GM19463 (cell line): ENCODE data around the gene ABCC8.
A peak's percentile ranks its signal among the peaks of the same experiment; 100 is the strongest.

Source experiments
- ATAC-seq: cut with Tn5 transposase; IDR thresholded peaks from one replicate; pipeline ENCODE4 v1.9.1; 2021; ENCODE audit warnings: mild to moderate bottlenecking, moderate library complexity; ENCODE audit not compliant: unreplicated experiment

ABCC8 gene

DNA sequence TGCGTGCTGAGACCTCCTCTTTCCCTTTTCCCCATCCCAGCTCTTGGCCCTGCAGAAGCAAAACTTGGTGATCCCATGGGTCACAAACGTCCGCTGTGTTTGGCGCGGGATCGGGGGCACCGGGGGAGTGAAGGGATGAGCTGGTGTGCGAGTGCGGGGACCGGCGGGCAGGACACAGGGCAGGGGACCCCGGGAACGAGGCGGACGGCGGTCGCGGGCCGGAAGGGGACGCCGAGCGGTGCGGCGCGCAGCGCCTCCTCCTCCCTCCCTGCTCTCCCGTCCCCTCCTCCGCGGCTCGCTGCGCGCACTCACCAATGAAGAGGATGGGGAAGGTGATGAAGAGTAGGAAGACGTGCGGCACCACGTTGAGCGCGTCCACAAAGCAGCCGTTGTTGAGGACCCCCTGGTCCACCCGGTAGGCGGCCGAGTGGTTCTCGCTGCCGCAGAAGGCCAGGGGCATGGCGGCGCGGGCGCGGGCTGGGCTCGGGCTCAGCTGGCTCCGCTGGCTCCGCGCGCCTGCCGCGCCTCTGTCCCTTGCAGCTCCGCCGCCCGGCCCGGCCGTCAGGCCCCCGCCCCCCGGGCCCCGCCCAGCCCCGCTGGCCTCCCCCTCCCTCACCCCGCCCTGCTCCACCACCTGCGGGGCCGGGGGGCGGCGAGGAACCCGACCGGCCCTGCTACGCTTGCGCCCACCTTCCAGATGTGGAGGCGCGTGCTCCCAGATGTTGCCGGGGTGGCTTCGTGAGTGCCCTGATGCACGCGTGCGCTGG lies at the start of gene ABCC8:
Gene ABCC8 (minus strand): TSS at position 529 of the 767 bp plus-strand sequence. CDS start 69 bp downstream, at position 460.
- no peak for ATAC-seq

DNA sequence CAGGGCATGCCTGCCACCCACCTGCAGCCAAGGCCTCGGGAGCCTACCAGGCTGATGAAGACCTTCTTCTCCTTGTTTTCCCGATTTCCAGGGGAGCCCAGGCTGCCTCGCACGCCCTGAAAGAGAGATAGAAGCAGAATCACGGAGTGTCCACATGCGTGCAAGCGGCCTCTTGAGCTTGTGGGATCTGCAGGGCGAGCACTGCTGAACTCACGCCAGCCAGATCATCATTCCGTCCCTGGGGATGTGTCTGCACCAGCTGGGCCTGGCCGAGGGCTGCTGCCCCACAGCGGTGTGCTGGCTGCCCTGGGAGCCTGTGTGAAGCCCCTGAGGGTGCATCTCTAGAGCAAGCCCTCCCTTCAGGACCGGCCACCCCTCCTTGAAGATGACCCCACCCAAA lies 49.7 kb upstream of the ABCC8 start:
- ATAC-seq = no peak

DNA sequence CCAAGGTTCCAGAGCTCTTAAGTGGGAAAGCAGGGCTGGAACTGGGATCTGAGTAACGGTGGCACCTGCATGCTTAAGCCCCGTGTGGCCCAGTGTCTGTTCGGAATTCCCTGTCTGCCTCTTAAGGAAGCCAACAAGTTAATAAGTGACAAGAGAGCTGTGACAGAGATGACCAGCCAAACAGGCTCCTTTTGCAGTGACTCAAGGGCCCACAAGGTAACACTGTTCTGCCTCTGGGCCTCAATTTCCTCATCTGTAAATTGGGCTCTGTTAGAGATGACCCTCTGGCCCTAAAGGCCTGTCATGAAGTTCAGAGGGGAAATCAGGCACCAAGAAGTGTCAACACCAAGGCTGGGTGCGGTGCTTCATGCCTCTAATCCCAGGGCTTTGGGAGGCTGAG lies 48.9 kb upstream of the ABCC8 start:
- ATAC-seq = no peak

GRCh38 chr11:17524221-17524620 lies 47.6 kb upstream of the ABCC8 start:
- no peak for ATAC-seq

DNA sequence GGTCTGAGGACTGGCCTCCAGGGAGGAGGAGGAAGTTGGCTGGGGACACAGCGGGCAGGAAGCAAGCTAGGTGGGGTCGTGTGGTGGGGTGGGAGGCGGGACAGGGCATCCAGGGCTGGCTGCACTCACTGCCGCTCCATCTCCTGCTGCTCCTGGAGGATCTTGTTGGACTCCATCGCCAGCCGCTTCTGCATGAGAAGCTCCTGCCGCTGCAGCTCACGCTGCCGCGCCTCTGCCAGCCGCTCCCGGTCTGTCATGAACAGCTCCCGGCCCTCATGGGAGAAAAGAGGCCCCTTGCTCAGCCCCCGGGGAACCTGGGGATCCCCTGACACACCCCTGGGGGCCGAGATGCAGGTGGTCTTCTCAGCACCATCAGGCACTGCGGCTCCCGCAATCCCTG lies 46.0 kb upstream of the ABCC8 start:
- ATAC-seq = no peak

GRCh38 chr11:17521106-17521900 lies 44.7 kb upstream of the ABCC8 start:
- no peak for ATAC-seq

GRCh38 chr11:17519061-17519885 lies 42.6 kb upstream of the ABCC8 start:
- ATAC-seq = no peak

GRCh38 chr11:17518366-17518765 lies 41.7 kb upstream of the ABCC8 start:
- no peak for ATAC-seq

GRCh38 chr11:17517186-17517585 lies 40.5 kb upstream of the ABCC8 start:
- no peak for ATAC-seq

DNA sequence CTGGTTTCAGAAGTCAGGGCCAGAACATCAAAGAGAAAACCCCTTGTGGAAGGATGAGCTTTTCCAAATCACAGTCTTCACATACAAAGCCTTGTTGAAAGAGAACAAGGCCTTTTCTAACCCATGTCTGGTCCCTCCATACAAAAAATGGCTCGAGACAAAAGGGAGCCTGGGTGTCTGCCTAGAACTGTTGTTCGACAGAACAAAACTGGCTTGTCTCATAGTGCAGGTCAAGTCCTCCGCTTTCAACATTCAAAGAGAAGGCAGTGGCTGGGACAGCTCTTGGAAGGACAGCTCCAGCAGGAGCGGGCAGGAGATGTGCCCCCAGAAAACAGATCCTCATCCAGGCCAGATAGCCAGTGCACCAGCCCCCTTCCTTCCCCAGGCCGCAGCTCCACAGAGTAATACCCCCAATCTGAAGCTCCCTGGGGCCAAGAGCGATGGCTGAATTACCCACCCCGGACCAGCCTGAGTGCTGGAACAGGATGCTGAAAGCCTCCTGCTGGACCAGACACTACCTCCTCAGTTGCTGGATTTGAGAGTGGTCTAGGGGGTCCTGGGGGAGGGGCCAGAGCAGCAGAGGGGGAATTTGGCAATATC lies 40.0 kb upstream of the ABCC8 start:
- ATAC-seq = no peak

GRCh38 chr11:17515443-17516176 lies 39.0 kb upstream of the ABCC8 start:
- no peak for ATAC-seq

- no peak for ATAC-seq
Observed at GRCh38 chr11:17514476-17514875, 37.8 kb upstream of the ABCC8 start.

GRCh38 chr11:17513853-17514252 lies 37.2 kb upstream of the ABCC8 start:
- ATAC-seq = no peak

DNA sequence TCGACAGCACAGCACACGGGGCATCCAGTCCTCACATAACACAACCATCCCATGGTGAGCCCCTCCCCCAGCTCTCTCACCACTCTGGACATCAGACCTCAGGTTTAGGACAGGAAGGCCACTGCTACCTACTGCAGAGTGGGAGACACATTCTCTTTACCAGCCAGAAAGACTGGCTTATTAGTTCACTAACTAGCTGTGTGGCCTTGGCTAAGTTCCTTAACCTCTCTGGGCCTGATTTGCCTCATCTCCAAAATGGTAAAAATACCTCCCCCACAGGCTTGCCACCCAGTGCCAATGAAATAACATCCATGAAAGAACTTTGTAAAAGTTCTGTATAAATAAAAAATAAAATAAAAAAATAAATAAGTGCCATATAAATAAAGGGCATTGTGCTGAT lies 35.5 kb upstream of the ABCC8 start:
- ATAC-seq = no peak

DNA sequence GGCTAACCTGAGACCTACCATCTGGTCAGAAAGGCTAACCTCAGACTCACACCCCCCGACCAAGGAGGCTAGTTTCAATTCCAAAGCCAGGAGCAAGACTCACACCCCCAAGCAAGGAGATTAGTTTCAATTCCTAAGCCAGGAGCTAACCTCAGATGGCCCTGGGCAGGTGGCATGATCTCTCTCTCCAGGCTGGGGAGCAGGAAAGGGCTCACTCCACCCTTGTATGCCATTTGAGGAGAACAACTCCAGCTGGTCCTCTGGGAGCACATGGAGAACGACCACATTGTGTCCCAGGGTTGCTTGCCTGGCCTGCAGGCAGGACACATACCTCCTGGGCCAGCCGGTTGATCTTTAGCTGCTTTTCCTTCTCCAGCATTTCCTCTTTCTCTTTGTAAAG lies 34.9 kb upstream of the ABCC8 start:
- ATAC-seq = no peak

- ATAC-seq = no peak
Observed at GRCh38 chr11:17510507-17511206, 34.0 kb upstream of the ABCC8 start.

- ATAC-seq = no peak
Observed at GRCh38 chr11:17508791-17509190, 32.1 kb upstream of the ABCC8 start.

DNA sequence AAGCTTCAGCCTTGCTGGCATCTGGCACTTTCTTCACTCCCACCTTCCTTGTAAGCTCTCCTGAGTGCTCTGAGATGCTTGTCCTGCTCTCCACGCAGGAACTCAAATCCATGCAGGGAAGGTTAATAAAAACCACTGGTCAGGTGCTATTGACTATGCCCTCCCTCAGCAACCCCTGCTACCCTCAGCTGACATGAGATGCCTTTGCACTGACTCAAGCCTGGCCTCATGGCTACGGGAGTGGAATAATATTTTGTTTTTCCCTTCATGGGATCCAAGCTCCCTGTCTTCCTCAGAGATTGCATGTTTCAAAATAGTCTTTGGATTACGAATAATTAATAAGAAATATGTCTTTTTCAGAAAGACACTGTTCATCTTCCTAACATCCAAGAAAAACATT lies 31.7 kb upstream of the ABCC8 start:
- ATAC-seq = no peak

- ATAC-seq = no peak
Observed at GRCh38 chr11:17507773-17508172, 31.1 kb upstream of the ABCC8 start.

DNA sequence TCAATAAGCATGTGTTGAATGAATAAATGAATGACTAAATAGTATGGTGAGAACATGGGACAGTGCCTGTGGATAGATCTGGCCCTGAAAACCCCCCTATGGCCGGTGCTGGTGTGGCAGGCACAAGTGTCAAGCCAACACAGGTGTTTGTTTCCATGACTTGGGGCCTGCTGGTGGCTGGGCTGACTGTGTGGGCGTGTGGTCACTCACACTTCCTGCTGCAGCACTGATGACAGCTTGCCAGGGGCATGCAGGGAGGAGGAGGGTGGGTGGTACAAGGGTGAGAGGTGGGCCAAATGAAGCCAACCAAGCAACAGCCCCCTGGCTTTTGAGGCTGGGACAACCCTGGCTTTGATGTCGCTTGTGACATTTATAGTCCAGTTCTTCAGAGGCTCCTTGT lies 30.3 kb upstream of the ABCC8 start:
- ATAC-seq = peak; percentile 67
